ENCODE measurements around the gene ERG.

ERG gene

GRCh38 chr21:38355353-38355752, 142.9 kb downstream of the ERG start:
- no peak for DNase-seq

GRCh38 chr21:38354746-38355145, 143.5 kb downstream of the ERG start:
- no peak for DNase-seq

- DNase-seq, result no peak
These were observed 144.0 kb downstream of the ERG start for GRCh38 chr21:38354231-38354630.

GRCh38 chr21:38352536-38353219, 145.6 kb downstream of the ERG start:
- no peak for DNase-seq

- DNase-seq, result peak; percentile 33
These were observed 146.2 kb downstream of the ERG start for GRCh38 chr21:38351961-38352521.

GRCh38 chr21:38351176-38351959, 146.9 kb downstream of the ERG start:
- DNase-seq, result no peak

GRCh38 chr21:38350684-38351083, 147.6 kb downstream of the ERG start:
- DNase-seq, result no peak

- DNase-seq, result no peak
These were observed 148.3 kb downstream of the ERG start for GRCh38 chr21:38349977-38350376.

- no peak for DNase-seq
These were observed 149.0 kb downstream of the ERG start for GRCh38 chr21:38349111-38349746.

- DNase-seq, result no peak
These were observed 152.0 kb downstream of the ERG start for GRCh38 chr21:38346286-38346685.

- no peak for DNase-seq
These were observed 154.6 kb downstream of the ERG start for GRCh38 chr21:38343691-38344090.

GRCh38 chr21:38342739-38343138, 155.5 kb downstream of the ERG start:
- DNase-seq, result no peak

- DNase-seq, result no peak
These were observed 156.7 kb downstream of the ERG start for GRCh38 chr21:38341546-38342012.

- DNase-seq, result no peak
These were observed 158.1 kb downstream of the ERG start for GRCh38 chr21:38340131-38340530.

- DNase-seq, result no peak
These were observed 160.5 kb downstream of the ERG start for GRCh38 chr21:38337793-38338192.

GRCh38 chr21:38334866-38335265, 163.4 kb downstream of the ERG start:
- DNase-seq, result no peak

- DNase-seq, result no peak
These were observed 164.7 kb downstream of the ERG start for GRCh38 chr21:38333301-38334272.

- DNase-seq, result no peak
These were observed 167.6 kb downstream of the ERG start for GRCh38 chr21:38330666-38331065.

Measured in NCI-H1436 treated with DMSO at 0.1 percent for 48 hours (cell line).